Measurements from ENCODE around the gene FAM13A.

GRCh38 chr4:88893961-88894360 is 163.0 kb downstream of the FAM13A start:
- TF ChIP-seq ERF (CRISPR knock-in tag; IDR thresholded peaks at IDR 0.05) (no peak), REST (IDR thresholded peaks at IDR 0.05; ENCODE audit: borderline replicate concordance in 1 of 2, low read depth in 1 of 2, low read length in 2 of 2) (no peak)
